SU-DHL-6 (cell line): ENCODE results near the gene MCU.
"Not testable (repeated sequence)": the region's sequence is repeated elsewhere in the genome, so short reads cannot be mapped to it uniquely, and the experiment has no call there.

Experiments
- H2AFZ ChIP-seq: fragments of 200-600 bp; sonication (generic); 2 replicates; pipeline ENCODE4 v1.6.1; 2014; ENCODE audit warnings: low read depth, mild to moderate bottlenecking, moderate library complexity, mixed read lengths, antibody characterized with exemption, low read length; ENCODE audit not compliant: severe bottlenecking
- H3F3A ChIP-seq: fragments of 200-600 bp; shearing (Covaris generic); 2 replicates; pipeline ENCODE4 v1.6.0; 2016; ENCODE audit warnings: antibody characterized with exemption, mild to moderate bottlenecking; ENCODE audit not compliant: insufficient read depth
- H3K27ac ChIP-seq: fragments of 200-600 bp; sonication (generic); 2 replicates; pipeline ENCODE4 v1.5.1; 2016; ENCODE audit warnings: low read depth, mild to moderate bottlenecking, low read length, moderate library complexity, mixed read lengths
- H3K27me3 ChIP-seq: fragments of 200-600 bp; sonication (generic), shearing (Covaris generic); 2 replicates; pipeline ENCODE4 v1.6.0; 2014; ENCODE audit warnings: mild to moderate bottlenecking, low read length
- H3K36me3 ChIP-seq: fragments of 200-600 bp; sonication (generic); 2 replicates; pipeline ENCODE4 v1.6.1; 2014; ENCODE audit warnings: mild to moderate bottlenecking, low read length, mixed read lengths
- H3K4me2 ChIP-seq: fragments of 300-600, 200-600 bp; shearing (Covaris generic), sonication (generic); 2 replicates; pipeline ENCODE4 v1.6.0; 2014; ENCODE audit warnings: low read length, low read depth, mild to moderate bottlenecking; ENCODE audit not compliant: poor library complexity, severe bottlenecking
- H3K4me3 ChIP-seq: fragments of 200-600 bp; sonication (generic); 2 replicates; pipeline ENCODE4 v1.5.1; 2014; ENCODE audit warnings: antibody characterized with exemption, low read length, mild to moderate bottlenecking, mixed read lengths; ENCODE audit not compliant: insufficient read depth, poor library complexity, severe bottlenecking
- H3K79me2 ChIP-seq: fragments of 200-600 bp; sonication (generic); 2 replicates; pipeline ENCODE4 v1.6.1; 2014; ENCODE audit warnings: mild to moderate bottlenecking, low read length, moderate library complexity; ENCODE audit not compliant: insufficient read depth
- H3K9ac ChIP-seq: fragments of 200-600 bp; sonication (generic); 2 replicates; pipeline ENCODE4 v1.7.0; 2014; ENCODE audit warnings: mild to moderate bottlenecking, low read length
- H3K9me2 ChIP-seq: fragments of 200-600 bp; sonication (generic); replicated peaks from 2 replicates; pipeline ENCODE4 v1.6.1; 2014; ENCODE audit warnings: low read length; ENCODE audit not compliant: insufficient read depth
- H3K9me3 ChIP-seq: fragments of 200-600 bp; sonication (generic); 2 replicates; pipeline ENCODE4 v1.6.1; 2014; ENCODE audit warnings: low read length, mixed read lengths; ENCODE audit not compliant: insufficient read depth
- H4K20me1 ChIP-seq: fragments of 200-600 bp; sonication (generic); 2 replicates; pipeline ENCODE4 v1.6.1; 2014; ENCODE audit warnings: low read depth, mild to moderate bottlenecking, antibody characterized with exemption, low read length, moderate library complexity, mixed read lengths
- EZH2phosphoT487 ChIP-seq: fragments of 200-600 bp; sonication (generic), shearing (Covaris generic); conservative IDR thresholded peaks from 2 replicates; pipeline ENCODE4 v1.6.1; 2018; ENCODE audit warnings: mild to moderate bottlenecking, antibody characterized with exemption, low read length, moderate library complexity, mixed read lengths
- TF ChIP-seq, protein P1 (sequence below): fragments of 200-600 bp; sonication (generic); IDR thresholded peaks from one replicate; pipeline ENCODE4 v1.5.1; 2017; ENCODE audit warnings: antibody characterized with exemption, mild to moderate bottlenecking, low read length, moderate library complexity; ENCODE audit not compliant: insufficient read depth, poor library complexity, severe bottlenecking

The MCU gene

DNA sequence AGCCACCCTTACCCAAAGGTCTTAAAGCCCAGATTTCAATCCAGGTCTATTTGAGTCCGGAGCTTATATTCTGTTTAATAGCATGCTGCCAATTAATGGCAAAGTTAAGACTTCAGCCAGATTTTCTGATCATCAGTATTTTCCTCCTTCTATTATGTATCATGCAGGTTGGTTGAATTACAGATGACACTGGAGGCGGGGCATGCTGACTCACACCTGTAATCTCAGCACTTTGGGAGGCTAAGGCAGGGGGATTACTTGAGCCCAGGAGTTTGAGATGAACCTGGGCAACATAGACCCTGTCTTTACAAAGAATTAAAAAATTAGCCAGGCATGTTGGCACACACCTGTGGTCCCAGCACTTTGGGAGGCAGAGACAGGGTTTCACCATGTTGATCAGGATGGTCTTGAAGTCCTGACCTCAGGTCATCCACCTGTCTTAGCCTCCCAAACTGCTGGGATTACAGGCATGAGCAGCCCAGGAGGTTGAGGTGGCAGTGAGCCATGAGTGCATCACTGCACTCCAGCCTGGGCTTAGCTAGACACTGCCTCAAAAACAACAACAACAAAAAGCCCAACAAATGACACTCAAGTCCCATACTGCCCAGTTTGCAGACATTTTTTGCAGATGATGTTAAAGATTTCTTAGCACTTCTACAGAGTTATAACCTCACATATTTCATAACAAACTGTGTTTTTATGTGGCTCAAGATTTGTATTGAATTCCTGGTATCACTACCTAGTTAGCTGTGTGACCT, 62.5 kb downstream of the MCU start:
- Histone ChIP-seq H2AFZ (no peak overlapping the region), H4K20me1 (no peaks in the 10 kb centered on the region), H3K9me3 (no peaks in the 10 kb centered on the region), H3K36me3 (no peaks in the 10 kb centered on the region), H3K79me2 (no peaks in the 10 kb centered on the region), H3K27me3 (no peaks in the 10 kb centered on the region), H3K27ac (no peak overlapping the region), H3K9me2 (no peaks in the 10 kb centered on the region), H3F3A (no peaks in the 10 kb centered on the region), H3K4me2 (no peak overlapping the region), H3K4me3 (no peak overlapping the region), H3K9ac (no peak overlapping the region)
- TF ChIP-seq, protein P1, sequence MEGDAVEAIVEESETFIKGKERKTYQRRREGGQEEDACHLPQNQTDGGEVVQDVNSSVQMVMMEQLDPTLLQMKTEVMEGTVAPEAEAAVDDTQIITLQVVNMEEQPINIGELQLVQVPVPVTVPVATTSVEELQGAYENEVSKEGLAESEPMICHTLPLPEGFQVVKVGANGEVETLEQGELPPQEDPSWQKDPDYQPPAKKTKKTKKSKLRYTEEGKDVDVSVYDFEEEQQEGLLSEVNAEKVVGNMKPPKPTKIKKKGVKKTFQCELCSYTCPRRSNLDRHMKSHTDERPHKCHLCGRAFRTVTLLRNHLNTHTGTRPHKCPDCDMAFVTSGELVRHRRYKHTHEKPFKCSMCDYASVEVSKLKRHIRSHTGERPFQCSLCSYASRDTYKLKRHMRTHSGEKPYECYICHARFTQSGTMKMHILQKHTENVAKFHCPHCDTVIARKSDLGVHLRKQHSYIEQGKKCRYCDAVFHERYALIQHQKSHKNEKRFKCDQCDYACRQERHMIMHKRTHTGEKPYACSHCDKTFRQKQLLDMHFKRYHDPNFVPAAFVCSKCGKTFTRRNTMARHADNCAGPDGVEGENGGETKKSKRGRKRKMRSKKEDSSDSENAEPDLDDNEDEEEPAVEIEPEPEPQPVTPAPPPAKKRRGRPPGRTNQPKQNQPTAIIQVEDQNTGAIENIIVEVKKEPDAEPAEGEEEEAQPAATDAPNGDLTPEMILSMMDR, result no peak
- TF ChIP-seq EZH2phosphoT487, result no peak

DNA sequence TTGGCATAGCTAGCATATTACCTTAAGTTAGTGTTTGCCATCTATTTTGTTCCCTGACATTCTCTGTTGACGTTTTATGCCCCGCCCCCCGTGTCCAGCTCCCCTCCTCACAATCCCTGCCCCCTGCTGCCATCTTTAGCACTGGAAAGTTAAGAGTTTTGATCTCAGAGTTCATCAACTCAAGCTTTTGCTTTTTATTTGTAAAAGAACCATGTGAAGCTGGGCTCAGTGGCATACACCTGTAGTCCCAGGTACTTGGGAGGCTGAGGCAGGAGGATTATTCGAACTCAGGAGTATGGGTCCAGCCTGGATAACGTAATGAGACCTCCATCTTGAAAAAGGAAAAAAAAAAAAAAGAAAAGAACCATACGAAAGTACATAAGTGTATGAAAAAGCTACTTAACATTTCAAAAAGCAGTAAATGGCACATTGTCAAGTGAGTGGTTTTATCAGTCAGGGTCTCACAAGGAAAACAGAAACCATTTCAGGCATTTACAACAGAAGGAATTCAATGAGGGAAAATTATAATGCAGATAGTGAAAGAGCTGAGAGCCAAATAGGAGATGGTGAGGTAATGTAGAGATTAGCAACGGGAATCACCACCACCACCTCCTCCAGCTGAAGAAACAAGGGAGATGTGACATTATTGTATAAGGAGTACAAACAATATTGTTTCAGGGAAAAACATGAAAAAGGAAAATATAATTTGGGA, 64.9 kb downstream of the MCU start:
- no peak overlapping the region for H3K9ac ChIP-seq
- no peak overlapping the region for H2AFZ ChIP-seq
- H3K9me2 ChIP-seq, result no peaks in the 10 kb centered on the region
- TF ChIP-seq, protein P1, result no peak
- TF ChIP-seq EZH2phosphoT487, result no peak
- no peaks in the 10 kb centered on the region for H3K9me3 ChIP-seq
- no peaks in the 10 kb centered on the region for H3K79me2 ChIP-seq
- no peaks in the 10 kb centered on the region for H3K27me3 ChIP-seq
- H3K36me3 ChIP-seq, result no peaks in the 10 kb centered on the region
- H3K4me2 ChIP-seq, result no peak overlapping the region
- no peaks in the 10 kb centered on the region for H4K20me1 ChIP-seq
- H3F3A ChIP-seq, result no peaks in the 10 kb centered on the region
- H3K4me3 ChIP-seq, result no peak overlapping the region
- no peak overlapping the region for H3K27ac ChIP-seq

DNA sequence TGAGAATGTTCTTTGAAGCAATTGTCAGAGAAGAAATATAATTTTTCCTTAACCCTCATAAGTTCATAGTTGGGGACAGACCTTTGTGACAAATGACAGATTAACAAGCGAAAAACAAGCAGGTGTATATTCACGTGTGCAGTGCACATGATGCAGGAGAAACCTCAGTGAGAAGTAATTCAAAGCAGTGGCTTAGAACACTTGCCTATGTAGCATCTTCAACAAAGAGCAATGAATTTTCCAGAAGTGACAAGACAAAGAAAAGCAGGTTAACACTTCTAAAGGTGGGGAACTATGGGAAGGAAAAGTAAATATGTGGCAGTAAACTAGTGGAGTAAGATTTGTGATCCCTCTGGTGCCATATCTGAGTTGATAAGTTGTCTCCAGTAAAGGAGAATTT, 65.8 kb downstream of the MCU start:
- H3K9me3 ChIP-seq, result no peaks in the 10 kb centered on the region
- H4K20me1 ChIP-seq, result no peaks in the 10 kb centered on the region
- H3K36me3 ChIP-seq, result no peaks in the 10 kb centered on the region
- H3K9ac ChIP-seq, result no peak overlapping the region
- no peaks in the 10 kb centered on the region for H3K9me2 ChIP-seq
- H3K27me3 ChIP-seq, result no peaks in the 10 kb centered on the region
- TF ChIP-seq, protein P1, result no peak
- no peak for TF ChIP-seq EZH2phosphoT487
- H3K4me2 ChIP-seq, result no peak overlapping the region
- no peak overlapping the region for H3K27ac ChIP-seq
- no peaks in the 10 kb centered on the region for H3K79me2 ChIP-seq
- H2AFZ ChIP-seq, result no peak overlapping the region
- no peaks in the 10 kb centered on the region for H3F3A ChIP-seq
- no peak overlapping the region for H3K4me3 ChIP-seq

DNA sequence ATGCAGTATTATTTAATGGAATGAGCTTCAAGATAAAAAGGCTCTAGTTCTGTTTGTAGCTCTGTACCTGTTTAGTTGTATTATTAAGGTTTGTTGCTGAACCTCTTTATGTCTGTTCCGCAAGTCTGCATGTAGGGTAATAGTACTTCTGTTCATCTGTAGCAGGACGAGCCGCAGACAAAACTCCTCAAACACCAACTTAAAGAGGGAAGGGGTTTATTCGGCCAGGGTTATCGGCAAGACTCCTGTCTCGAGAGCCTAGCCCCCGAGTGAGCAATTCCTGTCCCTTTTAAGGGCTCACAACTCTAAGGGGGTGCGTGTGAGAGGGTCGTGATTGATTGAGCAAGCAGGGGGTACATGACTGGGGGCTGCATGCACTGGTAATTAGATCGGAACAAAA, 67.0 kb downstream of the MCU start:
- H3K9me3 ChIP-seq, H3K27ac ChIP-seq, H3K36me3 ChIP-seq, H4K20me1 ChIP-seq, H3K9ac ChIP-seq, H3F3A ChIP-seq, H2AFZ ChIP-seq, H3K79me2 ChIP-seq, H3K27me3 ChIP-seq, H3K9me2 ChIP-seq, H3K4me3 ChIP-seq, H3K4me2 ChIP-seq: not testable (repeated sequence)
